ENCODE results near the gene NUB1.

The NUB1 gene

DNA sequence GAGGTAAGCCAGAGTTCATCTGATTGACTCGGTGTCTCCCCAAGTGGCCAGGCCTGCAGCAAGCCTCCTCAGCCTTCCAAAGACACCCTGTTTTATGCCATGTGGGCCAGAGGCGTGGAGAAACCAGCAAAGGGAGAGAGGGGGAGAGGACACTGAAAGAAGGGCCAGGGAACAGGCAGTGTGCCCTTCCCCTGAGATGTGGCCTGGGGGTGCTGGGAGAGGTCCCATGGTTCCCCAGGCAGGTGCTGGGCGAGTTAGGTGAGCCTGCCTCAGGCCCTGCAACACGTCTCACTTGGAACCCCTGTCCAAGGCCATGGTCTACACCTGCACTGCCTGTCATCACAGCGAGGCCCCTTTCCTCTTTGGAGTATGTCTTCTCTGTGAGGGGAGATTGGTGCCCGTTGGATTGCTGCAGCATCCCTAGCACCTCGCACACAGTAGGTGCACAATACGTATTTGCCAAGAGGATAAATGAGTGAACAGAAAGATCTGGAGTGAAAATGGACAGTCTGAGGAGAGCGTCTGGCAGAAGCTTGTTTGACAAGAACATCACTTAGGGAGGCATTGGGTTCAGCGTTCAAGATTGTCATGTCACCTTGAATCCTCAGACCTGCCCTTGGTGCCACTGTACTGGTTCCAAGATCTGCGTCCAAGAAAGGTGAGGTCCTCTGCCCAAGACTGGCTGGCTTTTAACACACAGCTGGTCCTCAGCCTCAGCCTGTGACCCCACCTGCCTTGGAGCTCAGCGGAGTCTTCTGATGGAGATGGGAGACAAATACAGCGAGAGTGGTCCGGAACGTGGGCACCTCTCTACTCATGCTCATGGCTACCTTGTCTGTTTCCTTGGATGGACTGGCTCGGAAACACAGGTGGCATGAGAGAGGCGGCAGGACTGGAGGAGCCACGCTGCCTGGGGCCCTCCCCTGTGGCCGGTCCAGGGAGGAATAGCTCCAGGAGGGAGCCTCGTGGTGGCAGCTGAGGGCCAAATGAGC, 39.8 kb upstream of the NUB1 start:
- TF ChIP-seq, protein P1, sequence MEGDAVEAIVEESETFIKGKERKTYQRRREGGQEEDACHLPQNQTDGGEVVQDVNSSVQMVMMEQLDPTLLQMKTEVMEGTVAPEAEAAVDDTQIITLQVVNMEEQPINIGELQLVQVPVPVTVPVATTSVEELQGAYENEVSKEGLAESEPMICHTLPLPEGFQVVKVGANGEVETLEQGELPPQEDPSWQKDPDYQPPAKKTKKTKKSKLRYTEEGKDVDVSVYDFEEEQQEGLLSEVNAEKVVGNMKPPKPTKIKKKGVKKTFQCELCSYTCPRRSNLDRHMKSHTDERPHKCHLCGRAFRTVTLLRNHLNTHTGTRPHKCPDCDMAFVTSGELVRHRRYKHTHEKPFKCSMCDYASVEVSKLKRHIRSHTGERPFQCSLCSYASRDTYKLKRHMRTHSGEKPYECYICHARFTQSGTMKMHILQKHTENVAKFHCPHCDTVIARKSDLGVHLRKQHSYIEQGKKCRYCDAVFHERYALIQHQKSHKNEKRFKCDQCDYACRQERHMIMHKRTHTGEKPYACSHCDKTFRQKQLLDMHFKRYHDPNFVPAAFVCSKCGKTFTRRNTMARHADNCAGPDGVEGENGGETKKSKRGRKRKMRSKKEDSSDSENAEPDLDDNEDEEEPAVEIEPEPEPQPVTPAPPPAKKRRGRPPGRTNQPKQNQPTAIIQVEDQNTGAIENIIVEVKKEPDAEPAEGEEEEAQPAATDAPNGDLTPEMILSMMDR (IDR thresholded peaks at IDR 0.05) = no peak

DNA sequence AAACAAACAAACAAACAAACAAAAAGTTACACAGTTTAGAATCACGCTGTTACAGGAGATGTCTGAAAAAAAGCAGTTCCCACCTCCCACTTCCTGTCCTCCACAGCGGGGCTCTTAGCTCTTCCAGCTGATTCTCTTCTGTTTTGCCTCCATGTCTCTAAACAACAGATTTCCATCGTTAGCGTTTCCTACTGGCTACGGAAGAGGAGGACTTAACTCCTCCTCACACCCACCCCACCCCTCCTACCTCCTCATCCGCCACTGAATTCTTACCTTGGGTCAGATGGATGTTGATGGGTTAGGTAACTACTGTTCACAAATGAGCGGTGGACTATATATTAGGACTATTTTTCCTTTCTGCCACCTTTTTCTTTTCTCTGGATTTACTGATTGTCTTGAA, 36.8 kb upstream of the NUB1 start:
- TF ChIP-seq, protein P1 (IDR thresholded peaks at IDR 0.05) = no peak

DNA sequence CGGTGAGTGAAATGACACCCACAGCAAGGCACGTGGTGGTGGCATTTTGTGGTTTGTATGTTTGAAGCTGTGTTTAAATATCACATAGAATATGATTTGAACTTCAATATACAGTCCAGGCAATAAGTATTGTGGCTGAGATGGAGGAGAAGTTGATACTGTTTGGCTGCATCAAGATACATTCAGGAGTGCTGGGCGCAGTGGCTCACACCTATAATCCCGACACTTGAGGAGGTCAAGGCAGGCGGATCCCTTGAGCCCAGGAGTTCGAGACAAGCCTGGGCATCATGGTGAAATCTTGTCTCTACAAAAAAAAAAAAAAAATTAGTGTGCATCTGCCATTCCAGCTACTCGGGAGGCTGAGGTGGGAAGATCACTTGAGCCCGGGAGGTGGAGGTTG, 35.2 kb upstream of the NUB1 start:
- TF ChIP-seq, protein P1 (IDR thresholded peaks at IDR 0.05) = no peak

DNA sequence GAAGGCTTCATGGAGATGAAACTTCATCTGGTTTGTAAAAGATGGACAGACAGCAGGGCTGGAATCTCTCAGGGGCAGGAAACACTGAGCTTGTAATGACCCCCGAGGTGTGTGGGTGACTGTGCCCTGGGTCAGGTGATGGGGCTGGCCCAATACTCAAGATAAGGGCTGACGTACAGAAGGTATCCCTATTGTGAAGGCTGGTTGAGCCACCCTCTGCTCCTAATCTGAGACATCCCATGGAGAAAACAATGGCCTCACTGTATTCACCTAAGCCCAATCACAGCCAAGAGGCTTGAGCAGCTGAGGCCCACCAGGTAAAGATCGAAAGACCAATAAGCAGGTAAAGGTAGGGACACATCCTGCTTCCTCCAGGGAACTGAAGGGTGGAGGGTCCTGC, 34.8 kb upstream of the NUB1 start:
- TF ChIP-seq, protein P1 (IDR thresholded peaks at IDR 0.05) = no peak

DNA sequence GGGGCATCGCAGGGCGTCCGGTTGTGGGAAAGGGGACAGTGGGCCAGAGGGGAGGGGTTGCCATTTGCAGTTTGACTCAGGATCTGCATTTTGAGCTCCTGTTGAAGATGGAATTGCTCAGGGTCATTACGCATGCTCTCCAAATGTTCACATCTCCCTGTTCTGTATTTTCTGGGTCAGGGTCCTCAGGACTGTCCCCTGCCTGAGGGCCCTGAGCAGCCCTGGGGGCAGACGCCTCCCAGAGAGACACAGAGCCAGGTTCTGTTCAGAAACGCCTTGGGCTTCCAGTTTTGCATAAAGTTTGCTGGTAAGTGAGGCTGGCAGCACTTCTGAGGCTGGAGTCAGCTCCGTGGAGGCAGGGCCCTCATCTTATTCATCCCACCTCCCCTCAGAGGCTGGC, 34.1 kb upstream of the NUB1 start:
- TF ChIP-seq, protein P1 (IDR thresholded peaks at IDR 0.05) = no peak

DNA sequence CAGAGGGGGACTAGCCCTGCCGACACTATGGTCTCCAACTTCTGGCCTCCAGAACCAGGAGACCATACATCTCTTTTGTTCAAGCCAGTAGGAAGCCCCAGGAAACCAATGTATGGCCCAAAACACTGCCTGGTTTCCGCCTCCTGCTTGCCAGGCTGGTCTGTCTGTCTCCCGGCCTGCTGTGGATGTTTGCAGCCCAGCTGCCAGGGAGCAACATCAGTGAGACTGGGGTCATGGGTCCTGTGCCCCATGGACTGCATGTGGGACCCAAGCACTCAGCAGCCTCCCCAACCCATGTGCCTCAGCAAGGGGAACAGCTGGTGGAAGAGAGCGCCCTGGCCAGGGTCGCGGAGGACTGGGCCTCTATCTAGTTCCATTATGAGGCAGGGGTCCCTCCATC, 33.4 kb upstream of the NUB1 start:
- TF ChIP-seq, protein P1 (IDR thresholded peaks at IDR 0.05) = no peak

DNA sequence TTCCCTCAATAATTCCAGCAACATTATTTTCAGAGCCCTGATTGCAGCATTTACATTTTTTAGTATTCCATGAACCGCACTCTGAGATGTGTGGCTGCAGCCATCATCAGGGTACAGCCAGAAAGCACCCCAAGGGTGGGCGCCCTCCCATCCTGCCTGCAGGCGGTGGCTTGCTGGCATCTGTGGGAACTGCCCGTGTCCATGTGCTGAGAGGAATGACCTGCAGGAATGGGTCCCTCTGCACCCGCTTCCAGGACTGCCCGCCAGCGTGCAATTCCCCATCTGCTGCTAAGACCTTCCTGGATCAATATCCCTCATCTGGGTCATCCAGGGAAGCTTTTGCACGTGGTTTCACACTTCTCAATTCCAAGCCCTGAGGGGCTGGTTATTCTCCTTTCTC, 32.8 kb upstream of the NUB1 start:
- TF ChIP-seq, protein P1 (IDR thresholded peaks at IDR 0.05) = no peak
